Natural killer cell (primary cell): Measurements from ENCODE around the gene EPHB1. TPM values are rescaled to one million over a fixed set of nuclear protein-coding genes. Genes with fewer than 3 reads are reported as not detected.

Source experiments
- ATAC-seq, 3 donors: fragments of 150-1000 bp in 2 of 3; fragments of 200-7000 bp in 1 of 3; cut with Tn5 transposase; 1 replicate in 1 of 3; 2 replicates in 2 of 3; pipeline ENCODE4 v1.10.0; 2021; ENCODE audit warnings: mild to moderate bottlenecking in 2 of 3, moderate library complexity in 2 of 3
- DNase-seq, 2 donors: peaks; one replicate each; pipeline versions ENCODE4 v3.0.0 to v3.0.0-alpha.2; 2013 to 2021; ENCODE audit warnings: mixed read lengths in 1 of 2
- H3K27ac ChIP-seq: one replicate; pipeline ENCODE4 v1.5.1; 2013; ENCODE audit warnings: mild to moderate bottlenecking, low read length
- H3K27me3 ChIP-seq: one replicate; pipeline ENCODE4 v1.6.1; 2013; ENCODE audit warnings: low read length; ENCODE audit not compliant: control insufficient read depth, insufficient read depth
- H3K36me3 ChIP-seq: one replicate; pipeline ENCODE4 v1.6.1; 2013; ENCODE audit warnings: low read length; ENCODE audit not compliant: control insufficient read depth, insufficient read depth
- H3K4me1 ChIP-seq: one replicate; pipeline ENCODE4 v1.6.1; 2013; ENCODE audit warnings: low read length; ENCODE audit not compliant: control insufficient read depth, insufficient read depth
- H3K4me3 ChIP-seq: one replicate; pipeline ENCODE4 v1.5.1; 2013; ENCODE audit warnings: low read length
- H3K9me3 ChIP-seq: one replicate; pipeline ENCODE4 v1.6.1; 2013; ENCODE audit warnings: low read length; ENCODE audit not compliant: control insufficient read depth, insufficient read depth
- H3K27ac Mint-ChIP-seq, 2 donors: one replicate each; pipeline ENCODE4 v1.8.0; 2022; ENCODE audit warnings: mild to moderate bottlenecking in 2 of 2, mixed read lengths in 2 of 2, moderate library complexity in 1 of 2
- H3K27me3 Mint-ChIP-seq, 2 donors: one replicate each; pipeline ENCODE4 v1.8.0; 2022; ENCODE audit warnings: low read depth in 2 of 2, mixed read lengths in 2 of 2
- H3K36me3 Mint-ChIP-seq: one replicate; pipeline ENCODE4 v1.8.0; 2022; ENCODE audit warnings: mixed read lengths
- H3K4me1 Mint-ChIP-seq, 2 donors: one replicate each; pipeline ENCODE4 v1.8.0; 2022; ENCODE audit warnings: mixed read lengths in 2 of 2
- H3K4me3 Mint-ChIP-seq: one replicate; pipeline ENCODE4 v1.8.0; 2022; ENCODE audit warnings: mild to moderate bottlenecking, moderate library complexity, mixed read lengths
- H3K9me3 Mint-ChIP-seq, 2 donors: one replicate each; pipeline ENCODE4 v1.8.0; 2022; ENCODE audit warnings: mixed read lengths in 2 of 2
- CTCF ChIP-seq: fragments of 200-600 bp; IDR thresholded peaks from one replicate; pipeline ENCODE4 v1.8.0; 2022; ENCODE audit warnings: antibody characterized with exemption
- WGBS: methylation state at CpG from one replicate; pipeline ENCODE4 v1.1.7; 2013; ENCODE audit warnings: missing lambda C conversion rate; ENCODE audit not compliant: insufficient coverage; 5-methylcytosine and 5-hydroxymethylcytosine counted together
- intact Hi-C: fragments of 100-400 bp; cut with micrococcal nuclease; formaldehyde crosslinking; loops from one replicate; pipeline ENCODE4 v1.14.2; 2022
- total RNA-seq, 4 donors: library from RNA; stranded (reverse); fragments of 120-200 nt in 1 of 4; gene quantifications; one replicate each; pipeline versions ENCODE4 v1.2.3 to v1.2.4, GENCODE V29; 2013 to 2022

Gene EPHB1
- total RNA-seq, 3 donors from 2014 or later (not counting 1 experiment from before 2014, with no cell fraction given), result 0.60 TPM; not detected in 2

- Histone ChIP-seq H3K4me1 (no peaks in the 10 kb centered on the region), H3K27ac (no peak overlapping the region), H3K9me3 (no peaks in the 10 kb centered on the region), H3K4me3 (no peak overlapping the region), H3K36me3 (no peaks in the 10 kb centered on the region), H3K27me3 (no peaks in the 10 kb centered on the region)
- Mint-ChIP-seq H3K36me3 (no peaks in the 10 kb centered on the region), H3K27ac (no peak overlapping the region), H3K9me3 (no peaks in the 10 kb centered on the region), H3K4me3 (no peak overlapping the region), H3K4me1 (no peaks in the 10 kb centered on the region), H3K27me3 (no peaks in the 10 kb centered on the region)
- 87% methylated on average over 4 of the region's 8 CpGs for WGBS
- DNase-seq (no peak), ATAC-seq (peak in 1 of 3 donors; percentile 28)
- intact Hi-C loops, result no loop called here
- no peak for TF ChIP-seq CTCF
Measured at GRCh38 chr3:135040321-135041240, 245.5 kb downstream of the EPHB1 start.

DNA sequence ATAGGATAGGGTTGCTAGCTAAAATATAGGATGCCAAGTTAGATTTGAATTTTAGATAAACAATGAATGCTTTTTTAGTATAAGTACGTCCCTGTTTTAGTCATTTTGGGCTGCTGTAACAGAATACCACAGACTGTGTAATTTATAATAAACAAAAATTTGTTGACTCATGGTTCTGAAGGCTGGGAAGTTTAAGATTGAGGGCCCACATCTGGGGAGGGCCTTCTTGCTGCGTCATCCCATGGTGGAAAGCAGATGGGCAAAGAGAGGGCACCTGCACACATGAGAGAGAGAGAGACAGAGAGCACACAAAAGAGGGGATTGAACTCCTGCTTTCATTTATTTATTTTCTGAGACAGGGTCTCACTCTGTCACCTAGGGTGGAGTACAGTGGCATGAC is 246.5 kb downstream of the EPHB1 start:
- no peak for TF ChIP-seq CTCF
- no peak overlapping the region for H3K27ac Mint-ChIP-seq
- H3K4me3 ChIP-seq, result no peak overlapping the region
- no peak overlapping the region for H3K4me3 Mint-ChIP-seq
- no peak overlapping the region for H3K27ac ChIP-seq
- no peaks in the 10 kb centered on the region for H3K36me3 ChIP-seq
- ATAC-seq, result no peak
- no peaks in the 10 kb centered on the region for H3K9me3 ChIP-seq
- no peaks in the 10 kb centered on the region for H3K27me3 Mint-ChIP-seq
- H3K27me3 ChIP-seq, result no peaks in the 10 kb centered on the region
- H3K36me3 Mint-ChIP-seq, result no peaks in the 10 kb centered on the region
- WGBS, result 33% methylated on average over 2 of the region's 2 CpGs
- H3K4me1 Mint-ChIP-seq, result no peaks in the 10 kb centered on the region
- no peaks in the 10 kb centered on the region for H3K9me3 Mint-ChIP-seq
- DNase-seq, result no peak
- intact Hi-C loops, result no loop called here
- H3K4me1 ChIP-seq, result no peaks in the 10 kb centered on the region

GRCh38 chr3:135047061-135047460 is 252.0 kb downstream of the EPHB1 start:
- no peak overlapping the region for H3K27ac ChIP-seq
- Mint-ChIP-seq H3K9me3 (peaks cover 0 to 1% of the 10 kb centered on the region in 2 donors), H3K36me3 (no peaks in the 10 kb centered on the region), H3K27ac (no peak overlapping the region), H3K27me3 (no peaks in the 10 kb centered on the region), H3K4me1 (no peaks in the 10 kb centered on the region), H3K4me3 (no peak overlapping the region)
- ATAC-seq (no peak), DNase-seq (no peak)
- H3K4me1 ChIP-seq, result no peaks in the 10 kb centered on the region
- no peaks in the 10 kb centered on the region for H3K36me3 ChIP-seq
- H3K4me3 ChIP-seq, result no peak overlapping the region
- H3K27me3 ChIP-seq, result no peaks in the 10 kb centered on the region
- WGBS, result 91% methylated on average over 4 of the region's 4 CpGs
- intact Hi-C loops, result no loop called here
- no peak for TF ChIP-seq CTCF
- H3K9me3 ChIP-seq, result no peaks in the 10 kb centered on the region
